ENCODE measurements around the gene SLC35E1. TPM values are rescaled to one million over a fixed set of nuclear protein-coding genes. Genes with fewer than 3 reads are reported as not detected.

Gene SLC35E1
- total RNA-seq, 1 experiment from 2014 or later = 35.8 TPM

DNA sequence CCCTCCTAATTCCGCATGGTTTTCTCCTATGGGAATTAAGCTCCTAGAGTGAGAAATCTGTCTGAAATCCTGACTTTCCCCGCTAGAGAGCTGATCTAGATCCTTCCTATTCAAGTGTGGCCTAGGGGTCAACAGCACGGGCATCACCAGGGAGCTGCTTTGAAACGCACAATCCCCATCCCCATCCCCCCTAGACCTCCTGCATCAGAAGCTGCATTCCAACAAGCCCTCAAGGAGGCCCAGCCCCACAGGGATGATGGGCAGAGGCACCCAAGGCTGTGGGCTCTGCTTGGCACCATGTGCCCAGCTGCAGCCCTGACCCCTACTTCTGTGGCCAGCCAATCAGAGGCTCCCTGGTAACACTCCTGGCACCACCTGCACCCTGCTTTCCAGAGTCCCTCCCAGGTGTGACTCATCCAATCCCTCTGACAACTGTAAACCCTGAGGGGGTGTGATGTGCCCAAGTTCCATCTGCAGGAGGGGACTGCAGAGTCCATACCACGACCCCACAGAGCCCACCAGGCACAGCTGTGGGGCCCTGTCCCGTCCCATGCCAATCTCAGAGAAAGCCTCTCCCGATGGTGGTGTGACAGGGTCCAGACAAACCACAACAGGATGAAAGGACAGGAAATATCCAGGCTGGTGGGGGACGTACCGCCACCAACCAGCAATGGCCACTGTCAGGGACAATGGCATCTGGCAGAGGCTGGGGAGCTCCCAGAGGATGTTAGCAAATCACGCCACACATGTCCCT, 19.8 kb upstream of the SLC35E1 start:
- no peak overlapping the region for H3K4ac ChIP-seq (ENCODE audit: low read depth, low read length)
- H3K18ac ChIP-seq (ENCODE audit: insufficient read length, low read depth, low read length) = no peak overlapping the region
- H2BK120ac ChIP-seq (ENCODE audit: low read depth, low read length, poor library complexity, severe bottlenecking) = no peak overlapping the region
- no peaks in the 10 kb centered on the region for H3K27me3 ChIP-seq (ENCODE audit: insufficient read depth, low read length)
- peaks cover 0 to 4% (median 0%) of the 10 kb centered on the region in 3 experiments; a peak in 2 of 7 replicates for H3K36me3 Mint-ChIP-seq (ENCODE audit: insufficient read depth in 1 of 3, low read depth in 3 of 3)
- no peak overlapping the region for H3T11ph ChIP-seq (ENCODE audit: low read length)
- H4K20me1 ChIP-seq (ENCODE audit: control insufficient read depth, insufficient read depth, insufficient read length) = peaks cover 4% of the 10 kb centered on the region
- peaks cover 9% of the 10 kb centered on the region for H3K79me1 ChIP-seq (ENCODE audit: insufficient read depth, low read depth, low read length, poor library complexity, severe bottlenecking)
- no peak overlapping the region for H2AK5ac ChIP-seq (ENCODE audit: insufficient read length, low read length)
- H3K14ac ChIP-seq (ENCODE audit: insufficient read depth, low read length) = no peak overlapping the region; the same call in 1 of the 2 replicates
- H3K9me3 ChIP-seq (ENCODE audit: control insufficient read depth, low read depth, low read length) = no peaks in the 10 kb centered on the region
- H2BK15ac ChIP-seq (ENCODE audit: low read depth, low read length) = no peak overlapping the region
- H3K27me3 Mint-ChIP-seq (ENCODE audit: low read depth) = no peaks in the 10 kb centered on the region
- H3K27ac Mint-ChIP-seq = peak overlapping the region in 1 of 3 experiments; percentile 53; a peak in 1 of 7 replicates
- no peak overlapping the region for H4K5ac ChIP-seq (ENCODE audit: insufficient read length, low read depth, low read length)
- WGBS (ENCODE audit: extremely low coverage, insufficient read length, low lambda C conversion rate) = no CpG with 5 or more reads among the region's 10 CpGs
- H2BK5ac ChIP-seq (ENCODE audit: insufficient read length, low read length) = no peak overlapping the region
- no peaks in the 10 kb centered on the region for H3K23me2 ChIP-seq (ENCODE audit: insufficient read length, low read depth, low read length, poor library complexity, severe bottlenecking)
- no peak overlapping the region for H4K8ac ChIP-seq (replicated peaks; ENCODE audit: insufficient read length, low read depth, low read length)
- no peak overlapping the region for H4K91ac ChIP-seq (ENCODE audit: insufficient read length, low read depth, low read length)
- H3K79me2 ChIP-seq (ENCODE audit: insufficient read depth, low read length) = peaks cover 32% of the 10 kb centered on the region; the same call in 1 of the 2 replicates
- H3K9ac ChIP-seq (ENCODE audit: extremely low read depth, insufficient read length, low read length) = no peak overlapping the region
- no peak overlapping the region for H3K4me2 ChIP-seq (ENCODE audit: insufficient read depth, insufficient read length, low read length)
- H3K23ac ChIP-seq (ENCODE audit: insufficient read length, low read depth, low read length) = no peak overlapping the region
- H3K27ac ChIP-seq (ENCODE audit: insufficient read length, low read depth, low read length) = no peak overlapping the region
- DNase-seq = no peak
- H3K4me3 Mint-ChIP-seq = no peak overlapping the region
- TF ChIP-seq, protein P1, sequence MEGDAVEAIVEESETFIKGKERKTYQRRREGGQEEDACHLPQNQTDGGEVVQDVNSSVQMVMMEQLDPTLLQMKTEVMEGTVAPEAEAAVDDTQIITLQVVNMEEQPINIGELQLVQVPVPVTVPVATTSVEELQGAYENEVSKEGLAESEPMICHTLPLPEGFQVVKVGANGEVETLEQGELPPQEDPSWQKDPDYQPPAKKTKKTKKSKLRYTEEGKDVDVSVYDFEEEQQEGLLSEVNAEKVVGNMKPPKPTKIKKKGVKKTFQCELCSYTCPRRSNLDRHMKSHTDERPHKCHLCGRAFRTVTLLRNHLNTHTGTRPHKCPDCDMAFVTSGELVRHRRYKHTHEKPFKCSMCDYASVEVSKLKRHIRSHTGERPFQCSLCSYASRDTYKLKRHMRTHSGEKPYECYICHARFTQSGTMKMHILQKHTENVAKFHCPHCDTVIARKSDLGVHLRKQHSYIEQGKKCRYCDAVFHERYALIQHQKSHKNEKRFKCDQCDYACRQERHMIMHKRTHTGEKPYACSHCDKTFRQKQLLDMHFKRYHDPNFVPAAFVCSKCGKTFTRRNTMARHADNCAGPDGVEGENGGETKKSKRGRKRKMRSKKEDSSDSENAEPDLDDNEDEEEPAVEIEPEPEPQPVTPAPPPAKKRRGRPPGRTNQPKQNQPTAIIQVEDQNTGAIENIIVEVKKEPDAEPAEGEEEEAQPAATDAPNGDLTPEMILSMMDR (conservative IDR thresholded peaks at IDR 0.05) = no peak
- H3K4me1 ChIP-seq (ENCODE audit: insufficient read depth, low read length) = peaks cover 12% of the 10 kb centered on the region; the same call in 1 of the 2 replicates
- no peak overlapping the region for H2BK20ac ChIP-seq (ENCODE audit: low read depth, low read length, poor library complexity, severe bottlenecking)
- H3K4me1 Mint-ChIP-seq = peaks cover 43 to 51% of the 10 kb centered on the region in 2 experiments
- H3K56ac ChIP-seq (ENCODE audit: insufficient read length, low read depth, low read length) = no peak overlapping the region
- H2BK12ac ChIP-seq (ENCODE audit: insufficient read length, low read depth, low read length) = no peak overlapping the region
- H2AFZ ChIP-seq (ENCODE audit: low read length) = no peak overlapping the region
- H3K9me3 Mint-ChIP-seq = no peaks in the 10 kb centered on the region
